ENCODE data around the gene ZSWIM2.
"Not testable (repeated sequence)": the region's sequence is repeated elsewhere in the genome, so short reads cannot be mapped to it uniquely, and the experiment has no call there.

Gene ZSWIM2

GRCh38 chr2:186842373-186842772 is 6.6 kb downstream of the ZSWIM2 start:
- DNase-seq (ENCODE audit: low spot score) = no peak

- DNase-seq (ENCODE audit: low spot score) = no peak
Observed at GRCh38 chr2:186841940-186842339, 7.0 kb downstream of the ZSWIM2 start.

- DNase-seq (ENCODE audit: low spot score) = no peak
Observed at GRCh38 chr2:186835628-186836027, 13.3 kb downstream of the ZSWIM2 start.

- no peak for DNase-seq (ENCODE audit: low spot score)
Observed at GRCh38 chr2:186827862-186828492, 21.0 kb downstream of the ZSWIM2 start.

GRCh38 chr2:186827411-186827810 is 21.6 kb downstream of the ZSWIM2 start:
- no peak for DNase-seq (ENCODE audit: low spot score)

GRCh38 chr2:186822323-186822722 is 26.6 kb downstream of the ZSWIM2 start:
- DNase-seq (ENCODE audit: low spot score) = no peak

GRCh38 chr2:186820303-186820702 is 28.7 kb downstream of the ZSWIM2 start:
- DNase-seq (ENCODE audit: low spot score) = no peak

- DNase-seq (ENCODE audit: low spot score) = not testable (repeated sequence)
Observed at GRCh38 chr2:186811760-186812159, 37.2 kb downstream of the ZSWIM2 start.

GRCh38 chr2:186806591-186806990 is 42.4 kb downstream of the ZSWIM2 start:
- no peak for DNase-seq (ENCODE audit: low spot score)

GRCh38 chr2:186798604-186799003 is 50.4 kb downstream of the ZSWIM2 start:
- DNase-seq (ENCODE audit: low spot score) = not testable (repeated sequence)

- no peak for DNase-seq (ENCODE audit: low spot score)
Observed at GRCh38 chr2:186784930-186785329, 64.0 kb downstream of the ZSWIM2 start.

GRCh38 chr2:186783254-186783653 is 65.7 kb downstream of the ZSWIM2 start:
- no peak for DNase-seq (ENCODE audit: low spot score)

- DNase-seq (ENCODE audit: low spot score) = no peak
Observed at GRCh38 chr2:186780701-186781316, 68.2 kb downstream of the ZSWIM2 start.

All from germinal center (tissue), 1 donor.